Measurements from ENCODE around the gene MDFIC. TPM values are rescaled to one million over a fixed set of nuclear protein-coding genes. Genes with fewer than 3 reads are reported as not detected.

MDFIC gene
- total RNA-seq, 3 donors from 2014 or later (not counting 1 experiment from before 2014, with no cell fraction given), result 19.1 to 24.0 (median 21.8) TPM

DNA sequence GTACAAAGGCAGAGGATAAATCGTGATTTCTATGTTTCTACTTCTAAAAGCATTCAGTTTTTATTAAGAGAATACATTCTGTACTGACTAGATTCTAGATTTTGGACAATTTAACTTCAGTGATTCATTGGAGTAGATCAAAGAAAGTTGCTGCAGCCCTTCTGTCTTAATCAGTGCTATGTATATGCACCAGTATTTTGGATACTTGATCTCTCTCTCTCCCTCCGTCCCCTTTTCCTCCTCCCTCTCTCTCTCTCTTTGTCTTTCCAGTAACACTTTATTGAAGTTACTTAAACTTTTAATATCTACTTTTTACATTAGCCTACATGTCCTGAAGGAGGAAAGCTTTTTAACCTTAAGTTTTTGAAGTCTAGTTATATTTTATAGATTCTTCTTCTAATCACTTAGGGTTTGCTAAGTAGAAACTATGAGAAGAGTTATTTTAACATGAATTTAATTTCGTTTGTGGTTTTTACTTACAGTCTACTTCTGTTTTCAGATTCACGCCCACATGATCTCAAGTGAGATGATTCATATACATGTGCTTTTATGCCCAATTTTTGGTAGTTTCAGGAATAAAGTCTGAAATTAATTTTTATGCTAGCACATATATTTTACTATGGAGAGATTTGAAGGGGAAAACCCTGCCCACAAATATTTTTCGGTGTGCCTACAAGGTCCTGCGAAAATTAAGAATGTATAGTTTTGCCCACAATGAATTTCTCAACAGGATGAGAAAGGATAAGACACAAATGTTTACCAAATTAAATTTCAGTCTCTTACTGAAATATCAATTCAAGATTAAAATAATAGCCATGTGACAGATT, 9.1 kb downstream of the MDFIC start:
- intact Hi-C loops (cut with micrococcal nuclease), result no loop called here
- H3K9me3 ChIP-seq (ENCODE audit: control insufficient read depth, insufficient read depth, low read length), result no peaks in the 10 kb centered on the region
- no peak overlapping the region for H3K4me3 ChIP-seq (ENCODE audit: low read length)

GRCh38 chr7:114931656-114932011, 9.7 kb downstream of the MDFIC start:
- Mint-ChIP-seq H3K9me3 (no peaks in the 10 kb centered on the region), H3K4me3 (peak overlapping the region; percentile 79), H3K27me3 (ENCODE audit: low read depth in 2 of 2) (no peaks in the 10 kb centered on the region), H3K27ac (peak overlapping the region; percentile 80 to 85), H3K4me1 (peaks cover 22 to 34% of the 10 kb centered on the region in 2 donors), H3K36me3 (no peaks in the 10 kb centered on the region)
- Histone ChIP-seq H3K4me1 (ENCODE audit: control insufficient read depth, insufficient read depth, low read length) (peaks cover 13% of the 10 kb centered on the region), H3K27me3 (ENCODE audit: control insufficient read depth, insufficient read depth, low read length) (no peaks in the 10 kb centered on the region), H3K9me3 (ENCODE audit: control insufficient read depth, insufficient read depth, low read length) (no peaks in the 10 kb centered on the region), H3K36me3 (ENCODE audit: control insufficient read depth, insufficient read depth, low read length) (no peaks in the 10 kb centered on the region), H3K4me3 (ENCODE audit: low read length) (no peak overlapping the region), H3K27ac (ENCODE audit: low read length) (peak overlapping the region; percentile 69)
- TF ChIP-seq CTCF (IDR thresholded peaks at IDR 0.05), result no peak
- DNase-seq (peak in 1 of 2 donors; percentile 69), ATAC-seq (peak; percentile 30 to 60 (median 54))
- intact Hi-C loops (cut with micrococcal nuclease), result no loop called here
- WGBS (ENCODE audit: insufficient coverage), result 14% methylated on average over 7 of the region's 9 CpGs

More for the DNA sequence above, 9.1 kb downstream of the MDFIC start:
- Mint-ChIP-seq H3K36me3 (no peaks in the 10 kb centered on the region), H3K27me3 (ENCODE audit: low read depth in 2 of 2) (no peaks in the 10 kb centered on the region), H3K4me3 (peak overlapping the region; percentile 79), H3K9me3 (no peaks in the 10 kb centered on the region), H3K27ac (peak overlapping the region; percentile 80 to 85), H3K4me1 (peaks cover 22 to 34% of the 10 kb centered on the region in 2 donors)
- peak overlapping the region; percentile 69 for H3K27ac ChIP-seq (ENCODE audit: low read length)
- no peaks in the 10 kb centered on the region for H3K36me3 ChIP-seq (ENCODE audit: control insufficient read depth, insufficient read depth, low read length)
- no peaks in the 10 kb centered on the region for H3K27me3 ChIP-seq (ENCODE audit: control insufficient read depth, insufficient read depth, low read length)
- peak; percentile 48 to 72 (median 65) for ATAC-seq
- peak in 1 of 2 donors; percentile 50 for DNase-seq
- WGBS (ENCODE audit: insufficient coverage), result 30% methylated on average over 3 of the region's 6 CpGs
- TF ChIP-seq CTCF (IDR thresholded peaks at IDR 0.05), result no peak
- H3K4me1 ChIP-seq (ENCODE audit: control insufficient read depth, insufficient read depth, low read length), result peaks cover 13% of the 10 kb centered on the region

DNA sequence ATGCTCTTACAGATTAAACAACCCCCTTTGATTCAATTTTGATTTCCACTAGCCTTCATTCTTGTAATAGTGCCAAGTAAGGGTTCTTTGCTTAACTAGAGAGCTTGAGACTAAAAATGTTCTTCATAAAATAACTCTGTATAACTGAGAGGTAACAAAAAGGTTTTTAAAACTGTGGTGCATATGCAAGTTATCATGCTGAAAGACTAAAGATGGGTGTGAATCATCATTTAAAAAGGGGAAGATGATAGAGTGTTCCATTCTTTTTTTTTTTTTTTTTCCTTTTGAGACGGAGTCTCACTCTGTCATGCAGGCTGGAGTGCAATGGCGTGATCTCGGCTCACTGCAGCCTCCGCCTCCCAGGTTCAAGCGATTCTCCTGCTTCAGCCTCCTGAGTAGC, 11.1 kb downstream of the MDFIC start:
- H3K36me3 Mint-ChIP-seq, result no peaks in the 10 kb centered on the region
- no peaks in the 10 kb centered on the region for H3K36me3 ChIP-seq (ENCODE audit: control insufficient read depth, insufficient read depth, low read length)
- intact Hi-C loops (cut with micrococcal nuclease), result no loop called here
- peaks cover 13% of the 10 kb centered on the region for H3K4me1 ChIP-seq (ENCODE audit: control insufficient read depth, insufficient read depth, low read length)
- WGBS (ENCODE audit: insufficient coverage), result 84% methylated on average over 4 of the region's 5 CpGs
- no peak overlapping the region for H3K4me3 Mint-ChIP-seq
- H3K9me3 Mint-ChIP-seq, result no peaks in the 10 kb centered on the region
- H3K9me3 ChIP-seq (ENCODE audit: control insufficient read depth, insufficient read depth, low read length), result no peaks in the 10 kb centered on the region
- no peak for TF ChIP-seq CTCF (IDR thresholded peaks at IDR 0.05)
- no peak overlapping the region for H3K27ac ChIP-seq (ENCODE audit: low read length)
- DNase-seq, result no peak
- no peaks in the 10 kb centered on the region for H3K27me3 Mint-ChIP-seq (ENCODE audit: low read depth in 2 of 2)
- no peak for ATAC-seq
- peak overlapping the region in 1 of 2 donors; percentile 30 for H3K27ac Mint-ChIP-seq
- no peaks in the 10 kb centered on the region for H3K27me3 ChIP-seq (ENCODE audit: control insufficient read depth, insufficient read depth, low read length)
- H3K4me3 ChIP-seq (ENCODE audit: low read length), result no peak overlapping the region
- peaks cover 18 to 34% of the 10 kb centered on the region in 2 donors for H3K4me1 Mint-ChIP-seq

Measured in natural killer cell (primary cell).